Colonic mucosa (tissue), 4 donors: Measurements from ENCODE around the gene KDM4F. TPM values are rescaled to one million over a fixed set of nuclear protein-coding genes. Genes with fewer than 3 reads are reported as not detected.

Source experiments
- DNase-seq: peaks from one replicate; pipeline ENCODE4 v3.0.0-alpha.2; 2020
- H3K27ac ChIP-seq: fragments of 200-600 bp; one replicate; pipeline ENCODE4 v1.8.0; 2021
- H3K27me3 ChIP-seq: fragments of 200-600 bp; one replicate; pipeline ENCODE4 v1.8.0; 2021
- H3K36me3 ChIP-seq: fragments of 200-600 bp; one replicate; pipeline ENCODE4 v1.8.0; 2021
- H3K4me1 ChIP-seq: fragments of 200-600 bp; one replicate; pipeline ENCODE4 v1.8.0; 2021; ENCODE audit warnings: mild to moderate bottlenecking
- H3K4me3 ChIP-seq: fragments of 200-600 bp; one replicate; pipeline ENCODE4 v1.8.0; 2021
- H3K9ac ChIP-seq, 2 donors: one replicate each; pipeline ENCODE4 v1.7.0; 2013; ENCODE audit warnings: control low read depth in 2 of 2, low read depth in 2 of 2, low read length in 2 of 2
- H3K9me3 ChIP-seq: fragments of 200-600 bp; one replicate; pipeline ENCODE4 v1.8.0; 2021
- CTCF ChIP-seq: fragments of 200-600 bp; IDR thresholded peaks from one replicate; pipeline ENCODE4 v1.8.0; 2022; ENCODE audit warnings: antibody characterized with exemption, mild to moderate bottlenecking
- intact Hi-C: fragments of 100-400 bp; cut with DNase I; formaldehyde crosslinking; loops from one replicate; pipeline ENCODE4 v1.14.1; 2022
- total RNA-seq, 2 donors: library from RNA; stranded (reverse); fragmentation: NEBNext Ultra II Directional in 1 of 2; extraction: Animal tissue kit (Norgen Biotek cat#: 25700) in 1 of 2; gene quantifications; one replicate each; pipeline ENCODE4 v1.2.1, GENCODE V29; 2021
- donor health status: healthy.
- donor health status: DM: no; HTN: no; CAD: no.
- donor health status: DM: no; HTN: no; CAD: no.

Gene KDM4F
- total RNA-seq, 2 donors from 2014 or later, result not detected

GRCh38 chr11:95098826-95099225 lies 49.6 kb downstream of the KDM4F start:
- H3K4me3 ChIP-seq, result no peak overlapping the region
- H3K9me3 ChIP-seq, result no peaks in the 10 kb centered on the region
- H3K4me1 ChIP-seq, result peaks cover 5% of the 10 kb centered on the region
- H3K27ac ChIP-seq, result peak overlapping the region; percentile 54
- peak; percentile 73 for DNase-seq
- no peak for TF ChIP-seq CTCF
- H3K9ac ChIP-seq, result peak overlapping the region in 1 of 2 donors; percentile 6
- H3K36me3 ChIP-seq, result no peaks in the 10 kb centered on the region
- H3K27me3 ChIP-seq, result no peaks in the 10 kb centered on the region
- intact Hi-C loops, result no loop called here

GRCh38 chr11:95100191-95100648 lies 51.0 kb downstream of the KDM4F start:
- Histone ChIP-seq H3K4me3 (no peak overlapping the region), H3K27ac (no peak overlapping the region), H3K27me3 (no peaks in the 10 kb centered on the region), H3K36me3 (no peaks in the 10 kb centered on the region), H3K9ac (no peak overlapping the region), H3K9me3 (no peaks in the 10 kb centered on the region), H3K4me1 (peaks cover 5% of the 10 kb centered on the region)
- no peak for TF ChIP-seq CTCF
- intact Hi-C loops, result no loop called here
- no peak for DNase-seq

Other genes starting within 250 kb of the KDM4F start
- gene CWC15, start 75.9 kb upstream of the KDM4F start, total RNA-seq, result 10 to 100 TPM; 40.4 to 47.5 TPM
- under 1 TPM in 1 of 2 donors, not detected in 1; 0.20 TPM for gene KDM4D, start 75.7 kb upstream of the KDM4F start, total RNA-seq
- gene KDM4E, start 24.2 kb upstream of the KDM4F start, total RNA-seq, result not detected
- gene SRSF8, start 17.5 kb downstream of the KDM4F start, total RNA-seq, result 10 to 100 TPM; 39.4 to 43.4 TPM
- 10 to 100 TPM; 68.1 to 71.8 TPM for gene ENDOD1, start 40.4 kb downstream of the KDM4F start, total RNA-seq
- gene SESN3, start 181.8 kb downstream of the KDM4F start, total RNA-seq, result 10 to 100 TPM; 14.7 to 21.2 TPM